Activated naive CD4-positive, alpha-beta T cell treated with Interleukin-2 at 50 U/mL for 16 hours (primary cell): Measurements from ENCODE around the gene TXNL4A.

Experiments used
- DNase-seq: peaks from one replicate; pipeline ENCODE4 v3.0.0-alpha.2; 2020

Gene TXNL4A

DNA sequence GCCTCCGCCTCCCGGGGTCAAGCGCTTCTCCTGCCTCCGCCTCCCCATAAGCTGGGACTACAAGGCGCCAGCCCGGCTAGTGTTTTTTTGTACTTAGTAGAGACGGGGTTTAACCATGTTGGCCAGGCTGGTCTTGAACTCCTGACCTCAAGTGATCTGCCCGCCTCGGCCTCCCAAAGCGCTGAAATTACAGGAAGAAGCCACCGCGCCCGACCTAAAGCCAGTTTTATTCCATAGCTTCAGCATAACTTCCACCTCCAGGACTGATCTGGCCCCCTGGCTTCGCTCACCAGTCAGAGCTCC is 783 bp upstream of the TXNL4A start:
- no peak for DNase-seq

DNA sequence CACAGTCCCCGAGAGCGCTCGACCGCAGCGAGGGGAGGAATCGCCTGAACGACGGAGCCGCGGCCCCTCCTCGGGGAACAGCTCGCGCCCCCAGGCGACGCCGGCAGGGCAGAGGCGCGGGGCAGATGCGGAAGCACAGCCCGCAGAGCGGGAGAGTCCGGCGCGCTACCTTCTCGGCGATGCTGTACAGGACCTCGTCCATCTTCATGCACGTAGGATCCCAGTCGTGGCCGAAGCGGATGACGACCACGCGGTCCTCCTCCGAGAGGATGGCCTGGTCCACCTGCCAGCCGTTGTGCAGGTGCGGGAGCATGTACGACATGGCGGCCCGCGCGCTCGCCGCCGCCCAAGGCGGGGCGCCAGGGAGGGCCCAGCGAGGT is 302 bp downstream of the TXNL4A start:
- peak; percentile 67 for DNase-seq

DNA sequence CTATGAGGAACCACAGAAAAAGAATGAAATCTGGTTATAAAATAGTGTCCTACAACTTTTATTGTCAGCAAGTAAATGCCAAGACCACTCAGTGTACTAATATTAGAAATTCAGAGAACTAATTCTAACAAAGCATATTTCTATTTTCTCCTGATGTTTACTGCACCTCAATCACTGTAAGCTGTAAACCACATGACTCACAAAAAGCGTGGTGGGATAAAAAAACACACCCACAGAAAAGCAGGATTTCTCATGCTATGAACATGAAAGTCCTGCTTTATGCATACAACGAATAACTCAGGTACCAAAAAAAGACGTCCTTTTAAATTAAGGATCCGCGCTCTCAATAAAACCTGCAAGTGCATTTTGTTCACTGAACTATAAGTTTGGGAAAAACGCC is 797 bp downstream of the TXNL4A start:
- no peak for DNase-seq

DNA sequence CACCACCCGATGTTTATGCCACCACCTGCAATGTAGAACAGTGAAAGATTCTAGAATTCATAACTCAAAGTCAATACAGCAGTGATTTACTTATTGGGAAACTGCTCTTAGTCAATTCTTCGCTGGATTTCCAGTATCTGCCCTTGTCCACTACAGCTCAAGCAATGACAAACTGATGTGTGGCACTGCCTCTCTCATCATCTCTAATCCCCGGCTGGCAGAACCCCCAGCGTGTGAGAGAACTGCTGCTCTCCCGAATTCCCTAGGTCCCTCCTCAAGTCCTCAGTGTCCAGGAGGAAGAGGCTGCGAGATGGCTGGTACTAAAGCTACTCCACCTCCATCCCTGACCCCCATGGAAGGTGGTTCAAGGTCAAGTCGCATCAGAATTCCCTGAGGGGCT is 1.6 kb downstream of the TXNL4A start:
- no peak for DNase-seq

DNA sequence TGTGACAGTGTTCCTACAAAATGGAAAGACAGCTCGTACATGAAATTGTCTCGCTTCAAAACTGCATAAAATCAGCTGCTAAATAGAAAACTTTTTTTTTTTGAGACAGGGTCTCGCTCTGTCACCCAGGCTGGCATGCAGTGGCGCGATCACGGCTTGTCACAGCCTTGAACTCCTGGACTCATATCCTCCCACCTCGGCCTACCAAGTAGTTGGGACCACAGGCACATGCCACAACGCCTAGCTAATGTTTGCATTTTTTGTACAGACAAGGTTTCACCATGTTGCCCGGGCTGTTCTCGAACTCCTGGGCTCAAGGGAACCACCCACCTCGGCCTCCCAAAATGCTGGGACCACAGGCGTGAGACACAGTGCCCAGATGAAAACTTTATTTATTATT is 3.2 kb downstream of the TXNL4A start:
- no peak for DNase-seq

DNA sequence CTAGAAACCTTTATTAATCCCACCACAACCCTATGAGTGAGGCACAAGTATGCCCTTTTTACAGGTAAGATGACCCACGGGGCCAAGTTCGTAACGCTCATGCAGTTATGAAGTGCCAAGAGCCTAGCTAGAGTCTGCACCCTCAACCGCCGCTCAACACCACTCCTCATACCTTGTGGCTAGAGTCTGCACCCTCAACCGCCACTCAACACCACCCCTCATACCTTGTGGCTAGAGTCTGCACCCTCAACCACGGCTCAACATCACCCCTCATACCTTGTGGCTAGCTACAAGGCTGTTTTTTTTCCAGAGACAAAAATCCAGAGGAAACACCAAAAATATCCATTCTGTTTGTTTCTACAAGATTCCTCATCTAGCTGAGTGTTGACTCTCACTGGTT is 4.6 kb downstream of the TXNL4A start:
- DNase-seq = no peak

DNA sequence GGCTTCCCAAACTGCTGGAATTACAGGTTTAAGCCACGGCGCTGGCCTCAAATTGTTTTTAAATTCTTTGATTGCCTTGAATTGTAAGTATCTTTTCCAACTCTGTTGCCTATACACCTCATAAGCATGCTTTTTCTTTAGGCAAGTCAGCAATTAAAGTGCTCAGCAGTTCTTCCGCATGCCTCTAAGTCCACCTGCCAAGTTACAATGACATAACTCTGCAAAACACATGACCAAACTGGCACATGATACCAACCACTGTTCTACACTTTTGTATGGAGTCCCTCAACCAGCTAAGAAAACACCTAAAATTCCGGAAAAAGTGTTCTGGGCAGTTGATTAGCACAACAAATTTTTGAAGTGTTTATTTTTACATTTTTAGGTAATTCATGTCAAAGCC is 5.1 kb downstream of the TXNL4A start:
- no peak for DNase-seq

DNA sequence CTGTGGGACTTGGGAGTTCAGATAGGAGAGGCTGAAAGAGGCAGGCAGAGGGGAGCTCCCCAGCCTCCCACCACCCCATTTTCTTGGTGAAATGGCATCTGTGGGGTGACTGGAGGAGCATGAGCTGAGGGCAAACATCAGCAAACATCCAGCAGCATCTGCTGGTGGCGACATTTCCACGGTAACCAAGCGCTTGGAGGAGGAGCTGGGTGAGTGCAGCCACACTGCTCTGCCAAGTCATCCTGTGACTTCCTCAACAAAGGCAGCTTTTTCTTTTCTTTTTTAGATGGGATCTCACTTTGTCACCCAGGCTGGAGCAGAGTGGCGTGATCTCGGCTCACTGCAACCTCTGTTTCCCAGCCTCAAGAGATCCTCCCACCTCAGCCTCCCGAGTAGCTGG is 5.6 kb downstream of the TXNL4A start:
- DNase-seq = no peak

DNA sequence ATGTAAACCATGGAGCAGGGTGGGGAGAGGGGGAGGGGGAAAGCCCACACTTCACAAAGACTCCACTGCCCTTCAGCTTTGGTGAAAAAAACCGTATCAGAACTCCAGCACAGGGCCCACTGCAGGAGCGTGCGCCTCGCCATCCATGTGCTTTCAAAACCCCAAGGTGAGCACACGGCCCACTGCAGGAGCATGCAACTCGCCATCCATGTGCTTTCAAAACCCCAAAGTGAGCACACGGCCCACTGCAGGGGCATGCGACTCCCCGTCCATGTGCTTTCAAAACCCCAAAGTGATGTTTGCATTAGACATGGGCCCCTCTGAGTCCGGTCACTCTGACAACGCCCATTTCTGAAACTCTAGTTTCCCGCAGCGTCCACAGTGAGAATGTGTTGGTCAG is 7.8 kb downstream of the TXNL4A start:
- no peak for DNase-seq

DNA sequence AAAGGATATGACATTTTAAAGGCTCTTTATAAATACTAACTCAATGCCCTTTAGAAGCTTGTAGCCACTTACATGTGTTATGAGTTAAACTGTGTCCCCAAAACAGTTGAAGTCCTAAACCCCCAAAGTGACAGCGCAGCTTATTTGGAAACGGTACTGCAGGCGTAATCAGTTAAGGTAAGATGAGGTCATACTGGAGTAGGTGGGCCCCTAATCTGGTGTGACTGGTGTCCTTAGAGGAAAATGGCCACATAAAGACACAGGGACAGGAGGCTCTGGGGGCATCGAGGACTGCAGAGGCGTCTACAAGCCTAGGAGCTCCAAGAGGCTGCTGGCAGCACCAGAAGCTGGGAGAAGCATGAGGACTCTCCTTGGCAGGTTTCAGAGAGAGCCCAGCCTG is 8.5 kb downstream of the TXNL4A start:
- DNase-seq = no peak

DNA sequence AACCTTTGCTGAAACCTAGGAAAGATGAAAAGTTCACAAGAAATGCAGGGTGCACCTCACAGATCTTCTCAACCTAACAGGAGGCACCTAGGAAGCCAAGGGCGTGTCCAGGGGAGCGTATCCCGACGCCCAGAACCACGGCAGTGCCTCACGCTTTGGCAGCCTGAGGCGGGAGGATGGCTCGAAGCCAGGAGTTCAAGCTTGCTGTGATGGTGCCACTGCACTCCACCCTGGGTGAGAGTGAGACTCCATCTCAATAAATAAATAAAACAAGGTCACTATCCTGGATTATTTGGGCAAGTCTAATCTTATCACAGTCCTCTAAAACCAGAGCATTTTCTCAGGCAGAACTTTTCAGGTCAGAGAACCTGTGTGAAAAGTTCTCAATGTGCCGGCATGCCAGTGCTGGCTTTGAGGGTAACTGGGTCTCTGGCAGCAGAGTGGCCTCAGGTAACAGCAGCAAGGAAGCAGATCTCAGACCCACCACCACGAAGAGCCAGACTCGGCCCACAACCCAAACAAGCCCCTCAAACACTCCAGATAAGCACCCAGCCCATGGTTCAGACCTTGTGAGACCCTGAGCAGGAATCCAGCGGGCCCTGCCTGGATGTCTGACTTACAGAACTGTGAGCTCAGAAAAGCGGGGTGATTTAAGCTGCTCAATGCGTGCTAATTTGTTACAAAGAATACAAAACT is 12.2 kb downstream of the TXNL4A start:
- no peak for DNase-seq

DNA sequence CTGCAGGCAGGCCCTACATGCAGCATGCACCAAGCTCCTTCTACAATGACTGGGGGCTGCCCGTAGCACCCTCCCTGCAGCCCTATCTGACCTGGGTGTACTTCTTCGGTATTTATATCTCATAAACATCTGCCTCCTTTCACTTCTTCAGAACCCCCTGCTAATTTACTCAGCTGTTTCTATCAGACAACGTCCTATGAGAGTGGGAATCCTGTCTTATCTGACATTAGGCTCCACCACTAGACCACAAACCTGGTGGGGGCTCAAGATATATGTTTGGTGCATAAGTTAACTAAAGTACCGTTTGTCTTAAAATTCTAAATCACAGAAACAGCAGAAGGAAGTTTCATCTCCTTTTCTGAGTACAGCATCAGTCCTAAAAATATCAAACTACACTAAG is 13.3 kb downstream of the TXNL4A start:
- no peak for DNase-seq

DNA sequence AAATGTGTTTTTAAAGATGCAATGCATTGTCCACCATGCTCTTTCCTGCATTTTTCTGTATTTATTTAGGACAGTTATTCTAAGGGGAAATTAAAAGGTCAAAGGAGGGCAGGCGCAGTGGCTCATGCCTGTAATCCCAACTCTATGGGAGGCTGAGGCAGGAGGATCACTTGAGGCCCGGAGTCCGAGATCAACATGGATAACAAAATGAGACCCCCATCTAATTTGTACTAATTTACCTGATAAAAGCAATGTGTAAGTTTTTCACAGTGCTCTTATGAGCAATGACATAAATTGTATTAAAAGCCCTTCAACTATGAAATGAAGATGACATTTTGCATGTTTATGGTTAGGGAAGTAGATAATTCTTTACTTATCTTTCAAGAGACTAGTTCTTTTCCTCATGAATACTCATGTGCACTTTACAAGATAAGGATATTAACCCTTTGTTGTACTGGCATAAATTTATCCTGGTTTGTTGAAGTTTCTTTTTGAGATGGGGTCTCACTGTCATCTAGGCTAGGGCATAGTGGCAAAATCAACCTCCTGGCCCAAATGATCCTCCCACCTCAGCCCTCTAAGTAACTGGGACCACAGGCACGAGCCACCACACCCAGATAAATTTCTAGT is 14.2 kb downstream of the TXNL4A start:
- no peak for DNase-seq

DNA sequence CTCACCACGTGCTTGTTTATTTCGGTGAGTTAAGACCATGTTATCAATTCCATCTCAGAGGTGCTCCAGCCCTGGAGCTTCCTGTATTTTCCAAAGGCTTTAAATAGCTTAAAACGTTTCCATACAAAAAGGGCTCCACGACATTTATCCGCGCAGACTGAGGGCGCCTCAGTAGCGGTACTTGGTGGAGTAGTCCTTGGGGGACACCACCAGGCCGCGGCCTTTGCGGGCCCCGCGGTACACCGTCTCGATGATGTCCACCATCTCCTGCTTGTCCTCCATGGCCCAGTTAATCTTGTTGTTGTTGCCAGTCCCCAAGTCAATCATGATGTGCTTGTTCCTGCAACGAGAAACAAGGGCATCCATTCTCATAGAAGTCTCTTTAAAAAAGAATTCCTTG is 14.8 kb downstream of the TXNL4A start:
- DNase-seq = no peak

DNA sequence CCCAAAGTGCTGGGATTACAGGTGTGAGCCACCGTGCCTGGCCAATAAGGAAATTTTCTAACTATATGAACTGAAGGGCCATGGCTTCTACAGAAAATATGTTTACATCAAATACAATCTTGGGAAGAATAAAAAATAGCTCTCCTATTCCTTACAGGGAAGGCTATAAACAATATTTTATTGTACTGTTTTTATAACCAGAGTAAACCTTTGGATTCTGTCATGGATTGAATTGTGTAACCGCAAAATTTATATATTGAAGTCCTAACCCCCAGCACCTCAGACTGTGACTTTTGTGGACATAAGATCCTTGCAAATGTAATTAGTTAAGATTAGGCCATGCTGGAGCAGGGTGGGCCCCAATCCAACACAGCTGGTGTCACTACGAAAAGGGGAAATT is 15.6 kb downstream of the TXNL4A start:
- no peak for DNase-seq

DNA sequence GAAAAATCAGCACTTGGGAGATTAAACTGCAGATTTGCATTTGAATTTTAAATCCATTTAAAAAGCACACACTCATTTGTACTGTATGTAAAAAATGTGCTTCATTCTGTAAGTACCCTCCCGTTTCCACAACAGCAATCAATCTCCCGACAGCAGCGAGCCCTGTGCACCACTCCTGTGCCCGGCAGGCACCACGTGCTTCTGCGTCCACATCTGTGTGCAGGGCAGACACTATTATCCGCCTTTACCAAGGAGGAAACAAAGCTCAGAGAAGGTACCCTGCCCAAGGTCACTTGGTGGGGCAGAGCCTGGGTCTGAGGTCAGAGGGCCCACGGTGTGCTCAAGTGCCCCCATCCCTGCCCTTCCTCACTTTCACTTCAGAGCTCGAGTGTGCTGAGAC is 16.4 kb downstream of the TXNL4A start:
- no peak for DNase-seq

DNA sequence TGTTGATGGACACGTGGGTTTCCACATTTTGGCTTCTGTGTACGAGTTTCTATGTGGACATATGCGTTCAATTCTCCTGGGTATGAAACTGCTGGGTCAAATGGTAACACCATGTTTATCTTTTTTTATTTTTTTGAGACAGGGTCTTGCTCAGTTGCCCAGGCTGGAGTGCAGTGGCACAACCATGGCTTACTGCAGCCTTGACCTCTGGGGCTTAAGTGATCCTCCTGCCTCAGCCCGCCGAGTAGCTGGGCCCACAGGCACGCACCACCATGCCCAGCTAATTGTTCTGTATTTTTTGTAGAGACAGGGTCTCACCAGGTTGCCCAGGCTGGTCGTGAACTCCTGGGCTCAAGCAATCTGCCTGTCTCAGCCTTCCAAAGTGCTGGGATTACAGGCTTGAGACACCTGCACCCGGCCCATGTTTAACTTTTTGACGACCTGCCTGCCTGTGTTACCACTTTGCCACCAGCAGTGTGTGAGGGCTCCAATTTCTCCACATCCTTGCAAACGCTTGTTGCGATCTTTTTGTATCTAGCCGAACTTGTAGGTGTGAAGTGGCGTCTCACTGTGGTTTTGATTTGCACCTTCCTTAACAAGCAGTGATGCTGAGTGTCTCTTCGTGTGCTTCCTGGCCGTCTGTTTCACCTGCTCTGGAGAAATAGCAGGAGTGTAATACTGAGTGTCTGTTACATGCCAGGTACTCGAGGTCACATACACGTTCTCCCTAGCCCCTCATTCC is 17.0 kb downstream of the TXNL4A start:
- DNase-seq = no peak

DNA sequence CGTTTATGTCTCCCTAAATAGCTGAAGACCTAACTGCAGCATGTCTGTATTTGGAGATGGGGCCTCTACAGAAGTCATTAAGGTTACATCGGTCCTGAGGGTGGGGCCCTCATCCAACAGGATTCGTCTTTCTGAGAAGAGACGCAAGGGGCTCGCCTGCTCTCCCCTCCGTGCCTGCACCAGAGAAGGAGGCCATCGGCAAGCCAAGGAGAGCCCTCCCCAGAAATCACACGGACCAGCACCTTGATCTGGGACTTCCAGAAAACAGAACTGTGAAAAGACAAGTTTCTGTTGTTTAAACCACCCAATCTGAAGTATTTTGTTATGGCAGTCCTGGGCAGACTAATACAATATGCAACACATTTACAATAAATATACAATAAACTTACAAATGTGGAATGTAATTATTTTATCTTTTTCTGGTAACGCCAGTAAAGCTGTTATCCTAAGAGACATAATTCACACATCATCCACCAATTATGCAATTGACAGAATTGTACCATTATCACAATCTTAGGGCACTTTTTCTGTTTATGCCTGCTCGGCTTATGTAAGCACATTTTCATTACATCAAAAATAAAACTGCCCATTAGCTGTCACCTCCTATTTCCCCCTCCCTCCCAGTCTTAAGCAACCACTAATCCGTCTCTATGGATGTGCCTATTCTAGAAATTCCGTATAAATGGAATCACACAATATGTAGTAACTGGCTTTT is 17.8 kb downstream of the TXNL4A start:
- no peak for DNase-seq

DNA sequence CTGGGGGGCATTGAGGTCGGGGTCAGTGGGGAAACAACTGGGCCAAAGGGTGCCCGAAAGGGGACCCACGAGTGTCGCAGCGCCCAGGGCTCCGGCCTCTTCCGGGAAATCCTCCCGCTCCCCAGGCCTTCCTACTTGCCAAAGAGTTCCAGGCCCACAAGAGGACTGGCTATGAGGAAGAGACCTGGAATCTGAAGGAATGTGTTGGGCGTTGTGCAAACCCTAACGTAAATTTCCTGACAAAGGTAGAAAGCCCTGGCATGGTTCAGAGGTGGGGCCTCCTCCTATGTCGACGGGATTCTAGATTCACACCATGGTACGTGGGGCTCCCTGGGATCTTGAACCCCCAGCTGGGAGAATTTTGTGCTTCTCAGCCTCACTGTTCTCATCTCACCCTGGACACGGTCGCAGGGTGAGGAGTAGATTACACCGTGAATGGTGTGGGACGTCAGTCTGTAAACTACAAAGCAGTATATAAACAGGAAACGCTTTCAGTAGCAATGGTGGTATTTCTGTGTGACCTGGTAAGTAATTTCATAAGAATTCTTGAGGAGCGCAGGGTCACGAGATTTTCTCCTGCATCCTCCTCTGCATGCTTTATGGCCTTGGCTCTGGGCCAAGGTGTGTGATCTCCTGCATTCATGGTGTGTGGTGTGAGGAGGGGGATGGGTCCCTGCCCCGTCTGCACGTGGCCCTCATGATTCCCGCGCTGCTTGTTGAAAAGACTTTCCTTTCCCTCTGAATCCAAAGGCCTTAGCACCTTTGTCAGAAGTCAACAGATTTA is 23.1 kb downstream of the TXNL4A start:
- no peak for DNase-seq

DNA sequence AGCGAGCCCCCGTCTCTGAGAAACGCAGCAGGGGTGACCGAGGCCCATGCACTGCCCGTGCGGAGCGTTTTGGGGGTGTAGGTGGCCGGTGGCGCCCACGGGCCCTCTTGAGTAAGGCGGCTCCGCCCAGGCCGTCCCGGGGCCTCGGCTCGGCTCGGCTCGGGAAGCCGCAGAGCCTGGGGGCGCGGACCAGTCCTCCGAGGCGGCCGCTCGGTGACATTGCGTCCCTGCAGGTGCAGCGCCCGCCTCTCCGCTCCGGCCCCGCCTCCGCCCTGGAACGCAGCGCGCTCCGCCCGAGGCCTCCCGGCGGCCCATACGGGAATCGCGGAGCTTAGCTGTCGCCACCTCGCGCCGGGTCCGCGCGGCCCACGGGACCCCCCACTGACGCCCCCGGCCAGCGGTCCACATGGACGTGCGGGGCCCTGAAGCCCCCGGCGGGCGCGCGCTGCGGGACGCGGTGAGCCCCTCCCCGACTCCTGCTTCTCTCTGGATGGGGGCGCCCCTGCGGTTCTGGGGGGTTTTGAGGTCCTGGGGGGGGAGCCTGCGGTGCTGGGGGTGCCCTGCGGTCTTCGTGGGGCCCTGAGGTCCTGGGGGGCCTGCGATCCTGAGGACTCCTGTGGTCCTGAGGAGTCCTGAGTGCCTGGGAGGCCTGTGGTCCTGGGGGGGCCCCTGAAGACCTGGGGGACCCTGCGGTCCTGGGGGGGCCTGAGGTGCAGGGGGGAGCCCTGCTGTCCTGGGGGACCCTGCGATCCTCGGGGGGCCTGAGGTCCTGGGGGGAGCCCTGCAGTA is 23.8 kb downstream of the TXNL4A start, which contains the start of gene HSBP1L1:
TSS of gene HSBP1L1 (plus strand) at position 314 of the 789 bp plus-strand sequence. CDS start at position 407, 93 bp downstream.
- DNase-seq = peak; percentile 63

DNA sequence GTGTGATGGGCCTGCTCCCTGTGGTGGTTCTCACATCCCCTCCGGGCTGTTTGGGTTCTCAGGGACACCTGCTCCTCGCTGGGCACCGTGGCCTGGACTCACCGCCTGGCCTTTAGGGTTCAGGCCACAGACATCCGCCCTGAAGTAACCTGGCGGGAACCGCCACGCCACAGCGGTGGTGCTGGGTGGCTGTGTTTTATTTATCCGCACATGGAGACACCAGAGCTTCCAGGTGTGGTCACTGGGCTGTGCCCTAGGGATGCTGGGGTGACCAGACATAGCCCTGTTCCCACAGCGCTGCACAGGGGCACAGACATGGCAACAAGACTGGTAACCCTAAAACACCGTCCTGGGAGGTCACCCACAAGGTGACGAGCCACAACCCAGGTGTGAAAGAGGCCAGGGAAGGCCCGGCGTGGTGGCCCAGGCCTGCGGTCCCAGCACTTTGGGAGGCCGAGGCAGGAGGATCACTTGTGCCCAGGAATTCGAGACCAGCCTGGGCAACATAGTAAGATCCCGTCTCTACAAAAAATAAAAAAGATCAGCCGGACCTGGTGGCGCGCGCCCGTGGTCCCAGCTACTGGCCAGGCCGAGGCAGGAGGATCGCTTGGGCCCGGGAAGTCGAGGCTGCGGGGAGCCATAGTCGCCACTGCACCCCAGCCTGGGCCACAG is 24.6 kb downstream of the TXNL4A start:
- DNase-seq = no peak
